GM21390 (cell line): ENCODE data around the gene SYTL4.
"Not testable (repeated sequence)": the region's sequence is repeated elsewhere in the genome, so short reads cannot be mapped to it uniquely, and the experiment has no call there.

Source experiments
- ATAC-seq: cut with Tn5 transposase; IDR thresholded peaks from one replicate; pipeline ENCODE4 v1.9.1; 2021; ENCODE audit not compliant: unreplicated experiment

Gene SYTL4

DNA sequence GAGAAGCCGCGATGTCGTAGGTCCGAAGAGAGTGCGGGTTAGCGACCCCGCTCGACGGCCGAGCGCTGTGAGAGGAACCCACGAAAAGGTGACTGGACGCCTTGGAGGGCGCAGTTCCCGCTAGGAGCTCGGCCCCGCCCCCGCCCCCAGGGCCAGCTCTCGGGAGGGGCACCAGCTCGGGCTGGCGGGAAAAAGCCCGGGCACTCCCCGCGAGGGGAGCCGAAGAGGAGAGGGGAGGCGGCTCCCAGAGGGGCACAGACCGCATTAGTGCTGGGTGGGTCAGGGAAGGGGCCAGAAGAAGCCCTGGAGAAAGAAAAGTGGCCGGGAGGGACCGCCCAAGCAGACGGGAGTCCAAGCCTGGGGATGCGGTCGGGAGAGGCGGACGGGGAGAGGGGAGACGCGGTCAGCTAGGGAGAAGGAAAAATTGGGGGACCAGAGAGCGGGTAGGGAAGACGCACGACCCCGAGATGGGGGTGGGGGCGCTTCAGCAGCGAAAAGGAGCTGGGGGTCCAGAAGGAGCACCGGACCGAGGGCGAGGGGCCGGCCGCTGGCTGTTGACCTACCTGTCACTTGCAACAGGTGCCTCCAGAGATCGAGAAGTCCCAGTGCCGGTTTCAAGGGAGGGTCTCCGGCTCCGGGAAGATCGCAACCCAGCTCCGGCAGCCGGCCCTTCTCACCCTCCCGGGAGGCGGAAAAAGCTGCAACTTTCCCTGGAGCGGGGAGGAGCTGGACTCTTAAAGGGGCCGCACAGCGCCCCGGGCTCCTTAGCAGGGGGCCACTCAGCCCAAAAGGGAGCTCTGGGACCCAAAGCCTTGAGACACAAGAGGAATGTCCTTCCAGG, at the start of gene SYTL4:
TSS of gene SYTL4 (minus strand) at position 681 of the 841 bp plus-strand sequence. CDS start 30,084 bp downstream, outside the sequence.
- ATAC-seq = no peak

DNA sequence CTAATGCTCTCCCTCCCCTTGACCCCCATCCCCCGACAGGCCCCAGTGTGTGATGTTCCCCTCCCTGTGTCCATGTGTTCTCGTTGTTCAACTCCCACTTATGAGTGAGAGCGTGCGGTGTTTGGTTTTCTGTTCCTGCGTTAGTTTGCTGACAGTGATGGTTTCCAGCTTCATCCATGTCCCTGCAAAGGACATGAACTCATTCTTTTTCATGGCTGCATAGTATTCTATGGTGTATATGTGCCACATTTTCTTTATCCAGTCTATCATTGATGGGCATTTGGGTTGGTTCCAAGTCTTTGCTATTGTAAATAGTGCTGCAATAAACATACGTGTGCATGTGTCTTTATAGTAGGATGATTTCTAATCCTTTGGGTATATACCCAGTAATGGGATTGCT, 37.5 kb upstream of the SYTL4 start:
- ATAC-seq = not testable (repeated sequence)

DNA sequence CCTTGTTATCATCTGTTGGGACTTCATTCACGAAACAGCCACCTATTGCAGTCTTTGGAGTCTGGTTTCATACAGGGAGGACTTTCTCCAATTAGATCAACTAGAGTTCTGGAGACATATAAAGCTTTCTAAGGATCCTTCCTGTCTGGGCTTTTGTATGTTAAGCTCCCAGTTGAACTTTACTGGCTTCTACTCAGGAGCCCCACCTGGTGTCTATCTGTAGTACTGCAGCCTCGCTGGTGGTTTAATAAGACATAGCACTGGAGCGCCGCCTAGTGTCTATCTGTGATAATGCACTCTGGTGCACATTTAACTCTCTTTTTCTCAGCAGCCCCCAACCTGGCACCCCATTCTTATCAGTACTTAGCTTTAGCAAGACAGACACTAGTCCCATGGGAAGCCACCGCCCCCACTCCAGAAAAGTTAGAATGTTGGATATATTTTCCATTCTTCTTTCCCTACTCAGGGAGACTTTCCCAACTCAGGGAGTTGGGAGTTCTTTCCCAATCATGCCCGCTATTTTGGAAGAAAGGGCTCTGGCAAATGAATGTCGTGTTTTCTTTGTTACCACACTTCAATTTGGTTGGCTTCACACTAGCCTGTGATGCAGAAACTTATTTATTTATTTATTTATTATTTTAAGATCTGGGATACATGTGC, 36.9 kb upstream of the SYTL4 start:
- peak; percentile 49 for ATAC-seq

DNA sequence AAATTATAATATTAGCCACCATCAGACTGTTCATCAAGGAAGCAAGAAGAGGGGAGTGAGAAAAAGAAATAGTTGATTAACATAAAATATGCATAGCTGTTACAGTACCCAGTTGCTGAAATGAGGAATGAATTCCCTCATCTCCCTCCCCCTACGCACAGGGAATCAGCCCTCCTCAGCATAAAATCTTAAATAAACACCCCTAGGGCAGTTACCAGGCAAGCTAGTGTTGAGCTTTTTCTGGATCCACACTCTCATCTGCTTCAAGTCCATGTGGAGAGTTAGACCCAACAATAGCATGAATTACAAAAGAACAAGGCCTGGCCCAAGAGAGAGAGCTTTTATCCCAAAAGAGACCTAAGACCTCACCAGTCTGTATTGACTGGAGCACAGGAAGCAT, 19.0 kb upstream of the SYTL4 start:
- no peak for ATAC-seq

DNA sequence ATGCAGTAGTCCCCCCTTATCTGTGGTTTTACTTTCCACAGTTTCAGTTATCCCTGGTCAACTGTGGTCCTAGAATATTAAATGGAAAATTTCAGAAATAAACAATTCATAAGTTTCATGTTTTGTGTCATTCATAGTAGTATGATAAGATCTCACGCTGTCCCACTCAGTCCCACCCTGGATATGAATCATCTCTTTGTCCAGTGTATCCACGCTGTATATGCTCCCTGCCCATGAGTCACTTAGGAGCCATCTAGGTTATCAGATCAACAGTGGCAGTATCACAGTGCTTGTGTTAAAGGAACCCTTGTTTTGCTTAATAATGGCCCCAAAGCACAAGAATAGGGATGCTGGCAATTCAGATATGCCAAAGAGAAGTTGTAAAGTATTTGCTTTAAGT, 16.2 kb upstream of the SYTL4 start:
- ATAC-seq = no peak

DNA sequence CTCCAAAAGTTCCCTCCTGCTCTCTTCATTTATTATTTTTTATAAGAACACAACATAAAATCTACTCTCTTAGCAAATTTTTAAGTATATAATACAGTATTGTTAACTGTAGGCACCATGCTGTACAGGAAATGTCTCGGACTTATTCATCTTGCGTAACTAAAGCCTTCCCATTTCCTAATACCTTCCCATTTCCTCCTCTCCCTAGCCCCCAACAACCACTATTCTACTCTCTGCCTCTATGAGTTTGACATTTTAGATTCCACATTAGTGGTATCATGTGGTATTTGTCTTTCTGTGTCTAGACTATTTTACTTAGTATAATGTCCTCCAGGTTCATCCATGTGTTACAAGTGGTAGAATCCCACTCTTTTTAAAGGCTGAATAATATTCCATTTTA, 15.8 kb upstream of the SYTL4 start:
- ATAC-seq = no peak

GRCh38 chrX:100747090-100747489, 15.2 kb upstream of the SYTL4 start:
- no peak for ATAC-seq

DNA sequence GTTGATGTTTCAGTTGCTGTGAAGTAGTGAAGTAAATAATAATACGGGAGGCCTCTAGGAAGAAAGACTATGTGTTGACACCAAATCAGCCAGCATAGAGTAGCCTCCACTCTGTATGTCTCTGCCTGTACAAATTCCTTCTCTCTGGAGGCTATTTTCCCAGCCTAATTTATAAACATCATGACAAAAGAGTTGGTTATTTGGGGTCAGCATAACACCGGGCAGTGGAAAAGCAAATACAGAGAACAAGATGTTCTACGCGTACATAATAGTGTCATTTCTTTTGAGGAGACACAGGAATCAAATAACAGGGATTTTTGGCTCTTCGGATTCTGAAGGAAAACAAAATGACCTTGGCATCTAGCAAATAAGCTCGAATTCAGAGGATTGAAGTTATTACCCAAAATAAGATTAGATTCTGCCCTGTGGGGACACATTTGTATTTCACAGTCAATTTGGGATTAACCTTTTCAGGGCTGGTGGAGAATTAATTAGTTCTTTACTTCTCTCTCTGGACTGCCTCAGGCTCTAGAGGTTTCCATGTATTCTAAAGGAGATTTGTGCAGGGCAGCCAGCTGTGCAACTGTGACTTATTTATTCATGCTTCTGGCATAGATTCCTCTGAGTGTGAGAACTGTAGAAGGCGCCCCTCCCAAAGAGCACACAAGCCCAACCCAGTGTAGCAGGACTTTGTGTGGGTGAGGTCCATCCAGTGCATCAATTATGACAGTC, 14.1 kb upstream of the SYTL4 start:
- ATAC-seq = no peak

DNA sequence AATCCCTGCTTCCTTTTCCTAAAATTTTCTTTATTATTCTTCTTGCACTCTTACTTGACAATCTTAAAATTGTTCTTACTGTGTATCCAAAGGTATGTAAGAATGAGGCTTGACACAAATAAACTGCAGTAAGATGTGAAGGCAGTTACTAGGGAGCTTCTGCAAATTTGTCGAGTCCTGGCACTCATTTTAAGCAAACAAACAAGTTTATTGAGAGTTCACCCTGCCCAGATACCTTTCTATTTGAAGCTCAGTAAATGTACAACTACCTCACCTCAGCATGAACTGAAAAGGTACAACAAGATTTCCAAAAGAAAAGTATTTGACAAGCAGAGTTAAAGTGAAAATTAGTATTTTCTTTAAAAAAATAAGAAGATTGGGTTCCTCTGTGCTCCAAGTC, 13.3 kb upstream of the SYTL4 start:
- no peak for ATAC-seq

DNA sequence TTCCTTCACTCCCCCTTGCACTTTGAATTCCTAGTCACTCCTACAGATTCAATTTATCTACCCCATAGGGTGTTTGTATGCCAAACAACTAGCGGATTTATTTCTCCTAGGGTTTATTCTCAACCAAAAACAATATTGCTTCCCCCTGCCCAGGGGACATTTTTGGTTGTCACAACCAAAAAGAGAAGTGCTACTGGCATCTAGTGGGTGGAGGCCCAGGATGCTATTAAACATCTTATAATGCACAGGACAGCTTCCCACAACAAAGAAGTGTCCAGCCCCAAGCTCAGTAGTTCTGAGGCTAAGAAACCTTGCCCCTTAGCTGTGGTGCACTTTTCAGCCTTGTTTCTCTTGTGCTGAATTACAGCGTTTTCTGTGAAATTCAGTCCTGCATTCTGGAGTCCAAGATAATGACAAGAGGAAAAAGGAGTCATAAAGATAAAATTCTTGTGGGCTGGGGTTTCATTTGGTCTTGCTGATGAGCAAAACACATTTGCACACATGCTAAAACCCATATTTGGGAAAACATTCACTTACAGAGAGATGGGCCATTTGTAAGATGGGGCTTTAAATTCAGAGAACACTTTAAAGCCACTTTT, 11.2 kb upstream of the SYTL4 start:
- ATAC-seq = no peak

DNA sequence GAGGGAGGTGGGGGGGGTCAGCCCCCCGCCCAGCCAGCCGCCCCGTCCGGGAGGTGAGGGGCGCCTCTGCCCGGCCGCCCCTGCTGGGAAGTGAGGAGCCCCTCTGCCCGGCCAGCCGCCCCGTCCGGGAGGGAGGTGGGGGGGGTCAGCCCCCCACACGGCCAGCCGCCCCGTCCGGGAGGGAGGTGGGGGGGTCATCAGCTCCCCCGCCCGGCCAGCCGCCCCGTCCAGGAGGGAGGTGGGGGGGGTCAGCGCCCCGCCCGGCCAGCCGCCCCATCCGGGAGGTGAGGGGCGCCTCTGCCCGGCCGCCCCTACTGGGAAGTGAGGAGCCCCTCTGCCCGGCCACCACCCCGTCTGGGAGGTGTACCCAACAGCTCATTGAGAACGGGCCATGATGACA, 7.9 kb downstream of the SYTL4 start:
- ATAC-seq = not testable (repeated sequence)

GRCh38 chrX:100721328-100721727, 10.6 kb downstream of the SYTL4 start:
- no peak for ATAC-seq

GRCh38 chrX:100720301-100720700, 11.6 kb downstream of the SYTL4 start:
- ATAC-seq = no peak

DNA sequence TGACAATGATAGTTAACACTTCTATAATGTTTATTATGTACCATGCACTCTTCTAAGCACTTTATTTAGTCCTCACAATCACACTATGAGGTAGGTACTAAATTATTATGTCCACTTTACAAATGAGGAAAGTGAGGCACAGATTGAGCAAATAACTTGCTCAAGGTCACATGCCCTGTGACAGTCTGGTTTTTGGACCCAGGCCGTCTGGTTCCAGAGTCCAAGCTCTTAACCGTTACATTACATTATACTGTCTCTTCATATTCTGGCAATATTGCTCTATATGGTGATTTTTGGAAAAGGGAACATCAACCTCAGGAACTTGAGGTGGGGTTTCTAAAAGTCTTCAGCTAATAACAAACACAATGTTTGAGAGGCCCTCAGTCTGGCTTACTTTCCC, 12.8 kb downstream of the SYTL4 start:
- no peak for ATAC-seq

DNA sequence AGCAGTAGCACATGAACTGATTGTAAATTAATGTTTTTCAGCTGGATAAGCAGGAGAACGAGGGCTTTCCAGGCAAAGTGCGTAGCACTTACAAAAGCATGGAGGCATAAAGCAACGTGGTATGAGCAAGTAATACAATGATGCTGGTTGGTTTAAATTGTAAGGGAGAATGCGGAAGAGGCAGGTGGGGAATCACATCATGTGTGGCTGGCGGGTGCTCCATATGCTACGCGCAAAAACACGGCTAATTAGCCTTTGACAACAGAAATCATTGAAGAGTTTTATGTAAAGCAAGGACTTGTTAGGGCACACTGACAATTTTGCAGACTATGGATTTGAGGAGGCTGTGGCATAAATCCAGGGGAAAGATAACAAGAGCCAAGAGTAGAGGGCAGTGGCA, 14.6 kb downstream of the SYTL4 start:
- no peak for ATAC-seq

GRCh38 chrX:100710816-100711215, 21.1 kb downstream of the SYTL4 start:
- no peak for ATAC-seq

- no peak for ATAC-seq
Observed at GRCh38 chrX:100704581-100705203, 27.2 kb downstream of the SYTL4 start.

DNA sequence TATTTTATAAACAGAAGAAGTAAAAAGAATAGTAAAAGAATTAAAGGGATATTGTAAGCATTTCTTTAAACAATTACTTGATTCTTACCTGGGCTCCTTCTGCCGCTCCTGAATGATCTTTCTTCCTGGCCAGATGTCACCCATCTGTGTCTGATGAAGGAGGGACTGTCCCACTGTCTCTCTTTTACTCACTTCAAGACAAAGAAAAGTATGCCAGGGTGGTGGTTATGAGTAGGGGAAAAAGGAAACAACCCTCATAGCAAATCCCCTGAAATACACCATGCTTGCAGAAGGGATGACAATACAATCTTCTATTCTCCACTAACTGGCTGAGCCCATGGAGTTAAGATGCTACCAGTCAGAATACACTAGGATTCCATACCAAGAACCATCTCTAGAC, 31.1 kb downstream of the SYTL4 start:
- ATAC-seq = no peak

GRCh38 chrX:100698551-100698950, 33.4 kb downstream of the SYTL4 start:
- no peak for ATAC-seq

DNA sequence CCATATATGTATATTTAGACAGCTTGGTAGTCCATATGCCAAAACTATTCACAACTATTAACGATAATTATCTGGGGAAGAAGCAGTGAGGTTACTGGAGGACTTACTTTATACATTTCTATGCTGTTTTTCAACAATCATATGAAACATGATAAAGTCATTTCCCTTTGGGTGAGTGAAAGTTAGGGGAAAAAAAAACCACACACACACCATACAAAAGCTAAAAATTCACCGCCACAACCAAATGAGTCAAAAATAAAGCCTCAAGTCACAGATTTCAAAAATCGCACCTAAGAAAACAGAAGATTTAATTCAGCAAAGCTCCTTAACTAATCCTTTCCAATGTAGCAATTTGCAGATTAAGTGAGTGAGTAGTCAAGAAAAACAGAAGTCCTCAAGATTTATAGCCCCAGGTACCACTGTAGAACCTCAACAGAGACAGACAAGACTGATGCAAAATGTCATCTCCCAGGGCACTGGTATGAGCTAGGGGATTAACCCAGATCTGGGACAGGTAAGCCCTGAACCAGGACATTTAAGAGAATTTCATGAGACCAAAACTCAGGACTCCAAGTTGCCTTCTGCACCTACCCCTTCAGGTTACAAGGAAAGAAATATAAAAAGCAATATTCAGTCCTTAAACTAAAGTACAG, 35.1 kb downstream of the SYTL4 start:
- no peak for ATAC-seq
